GM23248 (cell line): Measurements from ENCODE around the gene KLHL30. TPM values are rescaled to one million over a fixed set of nuclear protein-coding genes. Genes with fewer than 3 reads are reported as not detected.

Experiments
- DNase-seq: peaks from one replicate; pipeline ENCODE4 v3.0.0-alpha.2; 2015
- H2AFZ ChIP-seq: fragments of 200-600 bp; sonication (generic); 2 replicates; pipeline ENCODE4 v1.6.1; 2016; ENCODE audit warnings: antibody characterized with exemption
- H3F3A ChIP-seq: fragments of 200-600 bp; sonication (generic); 2 replicates; pipeline ENCODE4 v1.6.1; 2016; ENCODE audit warnings: mild to moderate bottlenecking, antibody characterized with exemption, mixed run types; ENCODE audit not compliant: insufficient read depth
- H3K27ac ChIP-seq: fragments of 200-600 bp; sonication (generic); 2 replicates; pipeline ENCODE4 v1.5.1; 2016; ENCODE audit warnings: mild to moderate bottlenecking
- H3K27me3 ChIP-seq: fragments of 200-600 bp; sonication (generic); replicated peaks from 2 replicates; pipeline ENCODE4 v1.6.1; 2016; ENCODE audit warnings: mild to moderate bottlenecking; ENCODE audit not compliant: insufficient read depth
- H3K36me3 ChIP-seq: fragments of 200-600 bp; sonication (generic); 2 replicates; pipeline ENCODE4 v1.6.1; 2016; ENCODE audit warnings: low read depth, mild to moderate bottlenecking
- H3K4me1 ChIP-seq: fragments of 200-600 bp; sonication (generic); 2 replicates; pipeline ENCODE4 v1.6.1; 2016; ENCODE audit warnings: mild to moderate bottlenecking; ENCODE audit not compliant: insufficient read depth
- H3K4me2 ChIP-seq: fragments of 200-600 bp; sonication (generic); one replicate; pipeline ENCODE4 v1.6.1; 2016; ENCODE audit warnings: mild to moderate bottlenecking; ENCODE audit not compliant: unreplicated experiment
- H3K4me3 ChIP-seq: fragments of 200-600 bp; sonication (generic); 2 replicates; pipeline ENCODE4 v1.5.1; 2016; ENCODE audit warnings: mild to moderate bottlenecking
- H3K79me2 ChIP-seq: fragments of 200-600 bp; sonication (generic); 2 replicates; pipeline ENCODE4 v1.6.1; 2016; ENCODE audit warnings: mild to moderate bottlenecking; ENCODE audit not compliant: insufficient read depth
- H3K9ac ChIP-seq: fragments of 200-600 bp; sonication (generic); 2 replicates; pipeline ENCODE4 v1.6.1; 2016; ENCODE audit warnings: mild to moderate bottlenecking
- H3K9me2 ChIP-seq: fragments of 200-600 bp; sonication (generic); 2 replicates; pipeline ENCODE4 v1.6.1; 2016; ENCODE audit warnings: mixed run types, mild to moderate bottlenecking, moderate library complexity; ENCODE audit not compliant: insufficient read depth
- H3K9me3 ChIP-seq: fragments of 200-600 bp; sonication (generic); one replicate; pipeline ENCODE4 v1.6.1; 2017; ENCODE audit warnings: low read depth
- H4K20me1 ChIP-seq: fragments of 200-600 bp; sonication (generic); 2 replicates; pipeline ENCODE4 v1.6.0; 2016; ENCODE audit not compliant: insufficient read depth
- EZH2 ChIP-seq: fragments of 200-600 bp; sonication (generic); IDR thresholded peaks from 2 replicates; pipeline ENCODE4 v1.6.1; 2018; ENCODE audit warnings: antibody characterized with exemption, mild to moderate bottlenecking; ENCODE audit not compliant: insufficient read depth, poor library complexity, severe bottlenecking
- EZH2phosphoT487 ChIP-seq: fragments of 200-600 bp; sonication (generic); IDR thresholded peaks from 2 replicates; pipeline ENCODE4 v1.6.1; 2018; ENCODE audit warnings: antibody characterized with exemption, moderate library complexity, mild to moderate bottlenecking, low read depth; ENCODE audit not compliant: insufficient read depth
- WGBS, 2 experiments: methylation state at CpG; one replicate each; pipeline ENCODE4 v1.1.6; 2015 to 2017; ENCODE audit warnings: low lambda C conversion rate in 2 of 2, low coverage in 1 of 2; ENCODE audit errors: missing lambda C conversion rate in 2 of 2; 5-methylcytosine and 5-hydroxymethylcytosine counted together
- in situ Hi-C: fragments of 300-500 bp; cut with MboI; formaldehyde crosslinking; loops from 2 replicates; pipeline ENCODE4 v1.15.0; 2020
- polyA plus RNA-seq: library from polyadenylated mRNA; unstranded; fragments of >200 nt; fragmentation: Nextera tagmentation; extraction: Ambion mirVana; gene quantifications from 2 replicates; pipeline ENCODE4 v1.2.1, GENCODE V29; 2016
- total RNA-seq: library from RNA; depleted of rRNA; stranded (reverse); fragments of >200 nt; shearing (Covaris generic); gene quantifications from 2 replicates; pipeline ENCODE4 v1.2.3, GENCODE V29; 2014

The KLHL30 gene
- total and polyA plus RNA-seq, 2 experiments from 2014 or later: 0.05 to 0.11 TPM

DNA sequence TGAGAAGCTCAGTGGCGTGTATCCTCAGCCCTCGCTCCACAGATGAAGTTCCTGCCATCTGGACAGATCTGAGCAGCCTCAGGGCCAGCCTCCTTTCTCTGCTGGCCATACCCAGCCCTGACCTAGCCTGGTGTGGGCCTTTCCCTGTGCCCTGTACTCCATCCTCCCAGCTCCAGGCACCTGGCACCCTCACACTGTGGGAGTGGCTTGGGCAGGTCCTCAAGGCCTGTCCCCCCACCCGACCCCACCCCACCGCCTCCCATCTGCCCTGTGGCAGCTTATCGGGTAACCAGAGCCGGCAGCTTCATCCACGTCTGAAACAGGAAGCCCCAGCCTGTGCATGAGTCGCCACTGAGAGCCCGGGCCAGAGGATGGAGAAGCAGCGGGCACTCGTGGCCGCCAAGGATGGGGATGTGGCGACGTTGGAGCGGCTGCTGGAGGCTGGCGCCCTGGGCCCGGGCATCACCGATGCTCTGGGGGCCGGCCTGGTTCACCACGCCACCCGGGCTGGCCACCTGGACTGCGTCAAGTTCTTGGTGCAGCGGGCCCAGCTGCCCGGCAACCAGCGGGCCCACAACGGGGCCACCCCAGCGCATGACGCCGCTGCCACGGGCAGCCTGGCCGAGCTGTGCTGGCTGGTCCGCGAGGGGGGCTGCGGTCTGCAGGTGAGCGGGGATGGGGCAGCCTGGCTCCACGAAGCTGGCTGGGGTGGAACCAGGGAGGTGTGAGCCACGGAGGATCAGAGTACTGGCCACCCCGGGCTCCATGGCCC lies 38.2 kb upstream of the KLHL30 start, which contains the start of gene ESPNL:
Gene ESPNL (plus strand): TSS at position 292 of the 772 bp plus-strand sequence. CDS start 80 bp downstream, at position 372.
- Histone ChIP-seq H3K27me3 (no peaks in the 10 kb centered on the region), H3K27ac (no peak within 1 kb of the TSS), H3K4me2 (no peak within 1 kb of the TSS), H3K4me3 (no peak within 1 kb of the TSS), H4K20me1 (no peaks in the 10 kb centered on the region), H3K79me2 (no peaks in the 10 kb centered on the region), H3K36me3 (no peaks in the 10 kb centered on the region), H3K9me3 (no peaks in the 10 kb centered on the region), H3K9me2 (no peaks in the 10 kb centered on the region), H2AFZ (no peak within 1 kb of the TSS), H3F3A (no peaks in the 10 kb centered on the region), H3K4me1 (no peaks in the 10 kb centered on the region), H3K9ac (no peak within 1 kb of the TSS)
- in situ Hi-C loops: no loop called here
- no peak for DNase-seq
- TF ChIP-seq EZH2 (no peak), EZH2phosphoT487 (no peak)
- WGBS, 2 experiments: 90 to 91% methylated on average over 36 to 38 of the region's 38 CpGs

GRCh38 chr2:238100821-238101771 lies 37.4 kb upstream of the KLHL30 start:
- 79 to 82% methylated on average over 27 to 28 of the region's 28 CpGs for WGBS, 2 experiments
- Histone ChIP-seq H3K9me2 (no peaks in the 10 kb centered on the region), H2AFZ (no peak overlapping the region), H3K4me3 (no peak overlapping the region), H4K20me1 (no peaks in the 10 kb centered on the region), H3K36me3 (no peaks in the 10 kb centered on the region), H3K9me3 (no peaks in the 10 kb centered on the region), H3K9ac (no peak overlapping the region), H3F3A (no peaks in the 10 kb centered on the region), H3K27ac (no peak overlapping the region), H3K4me1 (no peaks in the 10 kb centered on the region), H3K27me3 (no peaks in the 10 kb centered on the region), H3K79me2 (no peaks in the 10 kb centered on the region), H3K4me2 (no peak overlapping the region)
- no peak for TF ChIP-seq EZH2phosphoT487
- TF ChIP-seq EZH2: no peak
- no peak for DNase-seq
- in situ Hi-C loops: no loop called here

GRCh38 chr2:238101891-238102841 lies 36.3 kb upstream of the KLHL30 start:
- H2AFZ ChIP-seq: no peak overlapping the region
- TF ChIP-seq EZH2: no peak
- no peak for TF ChIP-seq EZH2phosphoT487
- H3K4me2 ChIP-seq: no peak overlapping the region
- H3K9me3 ChIP-seq: no peaks in the 10 kb centered on the region
- H3F3A ChIP-seq: no peaks in the 10 kb centered on the region
- H3K9ac ChIP-seq: no peak overlapping the region
- no peak overlapping the region for H3K27ac ChIP-seq
- DNase-seq: no peak
- no peaks in the 10 kb centered on the region for H3K27me3 ChIP-seq
- H3K4me1 ChIP-seq: no peaks in the 10 kb centered on the region
- H3K9me2 ChIP-seq: no peaks in the 10 kb centered on the region
- in situ Hi-C loops: no loop called here
- no peaks in the 10 kb centered on the region for H4K20me1 ChIP-seq
- H3K4me3 ChIP-seq: no peak overlapping the region
- WGBS, 2 experiments: 65 to 79% methylated on average over 26 to 30 of the region's 30 CpGs
- no peaks in the 10 kb centered on the region for H3K79me2 ChIP-seq
- no peaks in the 10 kb centered on the region for H3K36me3 ChIP-seq
